CD14-positive monocyte (primary cell): Measurements from ENCODE around the gene PDE4D. TPM values are rescaled to one million over a fixed set of nuclear protein-coding genes. Genes with fewer than 3 reads are reported as not detected.

Experiments
- DNase-seq, 3 donors: peaks; one replicate each; pipeline ENCODE4 v3.0.0-alpha.2; 2011 to 2022
- H2AFZ ChIP-seq: 2 replicates; pipeline ENCODE4 v1.6.0; 2012; ENCODE audit warnings: mild to moderate bottlenecking, low read depth, low read length, inconsistent platforms; ENCODE audit not compliant: insufficient read depth, poor library complexity, severe bottlenecking
- H3K27ac ChIP-seq, 2 donors: 1 replicate in 1 of 2; 2 replicates in 1 of 2; pipeline ENCODE4 v1.5.1; 2012 to 2013; ENCODE audit warnings: low read length in 2 of 2, control low read depth in 1 of 2, inconsistent platforms in 1 of 2, low read depth in 1 of 2, mild to moderate bottlenecking in 1 of 2
- H3K27me3 ChIP-seq, 2 donors: one replicate each; pipeline versions ENCODE4 v1.6.0 to v1.6.1; 2011 to 2013; ENCODE audit warnings: low read length in 2 of 2; ENCODE audit not compliant: control insufficient read depth in 2 of 2, insufficient read depth in 2 of 2
- H3K36me3 ChIP-seq, 2 donors: replicated peaks in 1 of 2; 1 replicate in 1 of 2; 2 replicates in 1 of 2; pipeline versions ENCODE4 v1.5.1 to v1.6.1; 2012 to 2013; ENCODE audit warnings: low read length in 2 of 2, control low read depth in 1 of 2, inconsistent platforms in 1 of 2, mild to moderate bottlenecking in 1 of 2; ENCODE audit not compliant: insufficient read depth in 2 of 2, control insufficient read depth in 1 of 2
- H3K4me1 ChIP-seq, 2 donors: 1 replicate in 1 of 2; 2 replicates in 1 of 2; pipeline versions ENCODE4 v1.5.1 to v1.6.1; 2012 to 2013; ENCODE audit warnings: low read length in 2 of 2, control low read depth in 1 of 2, inconsistent platforms in 1 of 2, mild to moderate bottlenecking in 1 of 2, moderate library complexity in 1 of 2; ENCODE audit not compliant: insufficient read depth in 2 of 2, control insufficient read depth in 1 of 2
- H3K4me2 ChIP-seq: replicated peaks from 2 replicates; pipeline ENCODE3; 2012; ENCODE audit warnings: low read length, moderate library complexity, mild to moderate bottlenecking; ENCODE audit not compliant: poor library complexity, severe bottlenecking; ENCODE audit errors: extremely low read depth
- H3K4me3 ChIP-seq, 3 experiments: fragments of 200-600 bp in 1 of 3; sonication (generic) in 1 of 3; replicated peaks in 1 of 3; 1 replicate in 2 of 3; 2 replicates in 1 of 3; pipeline ENCODE4 v1.5.1; 2011 to 2013; ENCODE audit warnings: low read length in 3 of 3, mild to moderate bottlenecking in 3 of 3, control low read depth in 2 of 3, low read depth in 2 of 3, inconsistent platforms in 1 of 3, moderate library complexity in 1 of 3
- H3K79me2 ChIP-seq: 2 replicates; pipeline ENCODE4 v1.6.0; 2012; ENCODE audit warnings: mild to moderate bottlenecking, control low read depth, inconsistent platforms, low read length, moderate library complexity; ENCODE audit not compliant: insufficient read depth
- H3K9ac ChIP-seq: 2 replicates; pipeline ENCODE4 v1.6.0; 2017; ENCODE audit warnings: low read length, mild to moderate bottlenecking; ENCODE audit not compliant: insufficient read depth, poor library complexity, severe bottlenecking
- H3K9me3 ChIP-seq, 2 donors: replicated peaks in 1 of 2; 1 replicate in 1 of 2; 2 replicates in 1 of 2; pipeline versions ENCODE4 v1.5.1 to v1.6.1; 2012 to 2013; ENCODE audit warnings: low read length in 2 of 2, control low read depth in 1 of 2; ENCODE audit not compliant: control insufficient read depth in 1 of 2, insufficient read depth in 1 of 2
- H4K20me1 ChIP-seq: 2 replicates; pipeline ENCODE4 v1.6.0; 2012; ENCODE audit warnings: mild to moderate bottlenecking, low read length, control low read depth, moderate library complexity; ENCODE audit not compliant: insufficient read depth
- H3K27ac Mint-ChIP-seq, 7 donors: one replicate each; pipeline ENCODE4 v1.8.0; 2020; ENCODE audit warnings: mild to moderate bottlenecking in 7 of 7, mixed read lengths in 7 of 7, moderate library complexity in 6 of 7, inconsistent platforms in 2 of 7
- H3K27me3 Mint-ChIP-seq, 3 donors: one replicate each; pipeline ENCODE4 v1.8.0; 2021 to 2022; ENCODE audit warnings: low read depth in 3 of 3, mild to moderate bottlenecking in 3 of 3, mixed read lengths in 3 of 3, moderate library complexity in 3 of 3, inconsistent platforms in 1 of 3
- H3K36me3 Mint-ChIP-seq, 2 donors: one replicate each; pipeline ENCODE4 v1.8.0; 2020; ENCODE audit warnings: mixed read lengths in 2 of 2, inconsistent platforms in 1 of 2, mild to moderate bottlenecking in 1 of 2
- H3K4me1 Mint-ChIP-seq: one replicate; pipeline ENCODE4 v1.8.0; 2020; ENCODE audit warnings: mild to moderate bottlenecking, mixed read lengths
- H3K4me3 Mint-ChIP-seq, 2 donors: one replicate each; pipeline ENCODE4 v1.8.0; 2020; ENCODE audit warnings: mild to moderate bottlenecking in 2 of 2, mixed read lengths in 2 of 2, moderate library complexity in 1 of 2
- H3K9me3 Mint-ChIP-seq, 7 donors: one replicate each; pipeline ENCODE4 v1.8.0; 2020 to 2022; ENCODE audit warnings: mixed read lengths in 7 of 7, mild to moderate bottlenecking in 6 of 7, moderate library complexity in 6 of 7, inconsistent platforms in 2 of 7
- WGBS: methylation state at CpG from one replicate; pipeline ENCODE4 v1.1.5; 2013; ENCODE audit warnings: missing lambda C conversion rate; ENCODE audit not compliant: insufficient coverage; 5-methylcytosine and 5-hydroxymethylcytosine counted together
- intact Hi-C, 2 donors: fragments of 100-400 bp; cut with micrococcal nuclease; formaldehyde crosslinking; loops; one replicate each; pipeline versions ENCODE4 v1.15.0 to v1.15.1; 2023
- polyA plus RNA-seq, 3 donors: library from polyadenylated mRNA; depleted of rRNA in 1 of 3; unstranded in 2 of 3; stranded (reverse) in 1 of 3; fragments of 300-500 nt in 2 of 3; fragments of >200 nt in 1 of 3; fragmentation: Illumina TruSeq in 2 of 3; gene quantifications; 1 replicate in 2 of 3; 2 replicates in 1 of 3; pipeline ENCODE4 v1.2.3, GENCODE V29; 2012 to 2021
- TF ChIP-seq, protein P1 (sequence below): fragments of 200-600 bp; IDR thresholded peaks from one replicate; pipeline ENCODE4 v1.8.0; 2022; ENCODE audit warnings: antibody characterized with exemption, mild to moderate bottlenecking

Gene PDE4D
- polyA plus RNA-seq, 3 donors: 1.9 to 3.4 (median 2.8) TPM

DNA sequence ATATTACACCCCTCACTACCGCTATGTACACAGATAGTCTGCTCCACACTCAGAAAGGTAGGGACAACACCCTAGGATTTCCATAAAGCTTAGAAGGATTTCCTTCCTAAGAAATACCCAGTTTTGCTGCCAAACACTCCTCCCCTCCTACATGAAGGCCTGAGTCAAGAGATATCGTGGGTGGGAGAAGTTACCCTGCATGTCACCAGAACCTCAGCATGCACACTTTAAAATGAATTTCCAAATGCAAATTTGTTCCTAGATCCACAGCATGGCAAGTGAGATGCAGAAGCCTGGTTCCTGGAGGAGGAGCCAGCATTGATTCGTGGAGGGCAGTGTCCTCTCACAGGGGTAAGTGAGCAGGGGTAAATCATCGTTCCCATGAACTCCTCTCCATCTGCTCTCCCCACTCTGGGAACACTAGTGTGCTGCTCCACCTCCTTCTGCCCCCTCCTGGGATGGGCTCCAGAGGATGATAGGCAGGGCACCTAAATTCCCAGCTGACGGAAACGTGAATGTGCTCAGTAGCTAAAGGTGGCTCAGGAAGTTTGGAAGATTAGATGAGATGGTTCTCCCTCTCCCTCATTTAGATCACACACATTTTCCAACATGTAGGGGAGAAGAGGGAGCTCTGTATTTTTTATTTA lies 76.7 kb downstream of the PDE4D start:
- Histone ChIP-seq H3K27me3 (no peaks in the 10 kb centered on the region), H3K4me2 (no peak overlapping the region), H3K79me2 (no peaks in the 10 kb centered on the region), H3K4me3 (no peak overlapping the region), H4K20me1 (no peaks in the 10 kb centered on the region), H3K27ac (no peak overlapping the region), H2AFZ (no peak overlapping the region), H3K4me1 (peaks cover 6 to 10% of the 10 kb centered on the region in 2 donors), H3K36me3 (no peaks in the 10 kb centered on the region), H3K9me3 (no peaks in the 10 kb centered on the region), H3K9ac (no peak overlapping the region)
- Mint-ChIP-seq H3K27ac (no peak overlapping the region), H3K27me3 (peaks cover 0 to 1% (median 0%) of the 10 kb centered on the region in 3 donors), H3K4me3 (no peak overlapping the region), H3K36me3 (no peaks in the 10 kb centered on the region), H3K4me1 (peaks cover 7% of the 10 kb centered on the region), H3K9me3 (no peaks in the 10 kb centered on the region)
- TF ChIP-seq, protein P1, sequence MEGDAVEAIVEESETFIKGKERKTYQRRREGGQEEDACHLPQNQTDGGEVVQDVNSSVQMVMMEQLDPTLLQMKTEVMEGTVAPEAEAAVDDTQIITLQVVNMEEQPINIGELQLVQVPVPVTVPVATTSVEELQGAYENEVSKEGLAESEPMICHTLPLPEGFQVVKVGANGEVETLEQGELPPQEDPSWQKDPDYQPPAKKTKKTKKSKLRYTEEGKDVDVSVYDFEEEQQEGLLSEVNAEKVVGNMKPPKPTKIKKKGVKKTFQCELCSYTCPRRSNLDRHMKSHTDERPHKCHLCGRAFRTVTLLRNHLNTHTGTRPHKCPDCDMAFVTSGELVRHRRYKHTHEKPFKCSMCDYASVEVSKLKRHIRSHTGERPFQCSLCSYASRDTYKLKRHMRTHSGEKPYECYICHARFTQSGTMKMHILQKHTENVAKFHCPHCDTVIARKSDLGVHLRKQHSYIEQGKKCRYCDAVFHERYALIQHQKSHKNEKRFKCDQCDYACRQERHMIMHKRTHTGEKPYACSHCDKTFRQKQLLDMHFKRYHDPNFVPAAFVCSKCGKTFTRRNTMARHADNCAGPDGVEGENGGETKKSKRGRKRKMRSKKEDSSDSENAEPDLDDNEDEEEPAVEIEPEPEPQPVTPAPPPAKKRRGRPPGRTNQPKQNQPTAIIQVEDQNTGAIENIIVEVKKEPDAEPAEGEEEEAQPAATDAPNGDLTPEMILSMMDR: no peak
- DNase-seq: no peak
- intact Hi-C loops: no loop called here
- WGBS: 100% methylated on average over 1 of the region's 6 CpGs

DNA sequence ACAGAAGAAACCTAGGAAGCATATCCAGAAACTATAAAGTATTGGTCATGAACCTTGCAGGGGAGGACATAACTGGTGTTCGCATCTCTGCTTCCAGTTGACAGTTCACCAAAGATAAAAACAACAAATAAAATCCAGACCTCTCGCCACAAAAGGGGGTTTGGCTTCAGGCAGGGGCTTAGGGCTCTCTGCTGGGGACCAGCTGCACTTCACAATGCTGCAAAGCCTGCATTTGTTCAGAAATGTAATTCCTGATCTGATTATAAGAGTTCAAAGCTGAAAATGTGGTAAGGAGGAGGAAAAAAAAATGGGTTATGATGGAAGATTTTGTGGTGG lies 79.0 kb downstream of the PDE4D start:
- H3K9me3 ChIP-seq: no peaks in the 10 kb centered on the region
- no peaks in the 10 kb centered on the region for H3K27me3 ChIP-seq
- no peaks in the 10 kb centered on the region for H4K20me1 ChIP-seq
- peaks cover 10 to 14% of the 10 kb centered on the region in 2 donors for H3K4me1 ChIP-seq
- no peak for DNase-seq
- peaks cover 0 to 6% (median 0%) of the 10 kb centered on the region in 3 donors for H3K27me3 Mint-ChIP-seq
- no peak overlapping the region for H3K9ac ChIP-seq
- H3K9me3 Mint-ChIP-seq: no peaks in the 10 kb centered on the region
- no peak overlapping the region for H3K27ac ChIP-seq
- TF ChIP-seq, protein P1: no peak
- no peak overlapping the region for H3K4me3 ChIP-seq
- peak overlapping the region in 2 of 7 donors; percentile 0 to 80 for H3K27ac Mint-ChIP-seq
- H3K4me2 ChIP-seq: no peak overlapping the region
- H3K4me3 Mint-ChIP-seq: no peak overlapping the region
- no peaks in the 10 kb centered on the region for H3K36me3 ChIP-seq
- H3K79me2 ChIP-seq: no peaks in the 10 kb centered on the region
- intact Hi-C loops: loop anchor here (5.0 kb wide), 2 partner anchors 473 to 853 kb away; no protein-coding TSS in a partner anchor
- H2AFZ ChIP-seq: no peak overlapping the region
- peaks cover 12% of the 10 kb centered on the region for H3K4me1 Mint-ChIP-seq
- WGBS: 71% methylated on average over 1 of the region's 2 CpGs
- H3K36me3 Mint-ChIP-seq: no peaks in the 10 kb centered on the region
